Lower leg skin (tissue), 3 donors: Measurements from ENCODE around the gene C1orf210.

Source experiments
- CTCF ChIP-seq, 3 donors: fragments of 450-650 bp; IDR thresholded peaks; one replicate each; pipeline ENCODE4 v1.5.1; 2016; ENCODE audit warnings: antibody characterized with exemption in 3 of 3, mild to moderate bottlenecking in 3 of 3, moderate library complexity in 2 of 3
- POLR2A ChIP-seq, 2 donors: fragments of 450-650 bp; IDR thresholded peaks; one replicate each; pipeline ENCODE4 v1.6.1; 2016 to 2017; ENCODE audit warnings: antibody characterized with exemption in 2 of 2, mild to moderate bottlenecking in 1 of 2, moderate library complexity in 1 of 2

GRCh38 chr1:43331688-43332087 is 46.3 kb upstream of the C1orf210 start:
- TF ChIP-seq CTCF (IDR thresholded peaks at IDR 0.05) (no peak), POLR2A (IDR thresholded peaks at IDR 0.05) (no peak)
